BLaER1 (cell line): ENCODE results near the gene APOL1.
A peak's percentile ranks its signal among the peaks of the same experiment; 100 is the strongest.

Experiments
- H3K27ac ChIP-seq: shearing (Covaris generic); formaldehyde crosslinking; 2 replicates; pipeline ENCODE4 v1.8.1; 2022
- H3K27me3 ChIP-seq: shearing (Covaris generic); formaldehyde crosslinking; 2 replicates; pipeline ENCODE4 v1.8.1; 2022
- H3K36me3 ChIP-seq: shearing (Covaris generic); formaldehyde crosslinking; 2 replicates; pipeline ENCODE4 v1.8.1; 2022
- H3K4me1 ChIP-seq: shearing (Covaris generic); formaldehyde crosslinking; 2 replicates; pipeline ENCODE4 v1.8.1; 2022
- H3K4me2 ChIP-seq: shearing (Covaris generic); formaldehyde crosslinking; 2 replicates; pipeline ENCODE4 v1.8.1; 2022
- H3K4me3 ChIP-seq: shearing (Covaris generic); formaldehyde crosslinking; 2 replicates; pipeline ENCODE4 v1.8.1; 2022
- H3K9ac ChIP-seq: shearing (Covaris generic); formaldehyde crosslinking; 2 replicates; pipeline ENCODE4 v1.8.1; 2022
- H3K9me3 ChIP-seq: shearing (Covaris generic); formaldehyde crosslinking; 2 replicates; pipeline ENCODE4 v1.8.1; 2022
- H4K20me1 ChIP-seq: shearing (Covaris generic); formaldehyde crosslinking; 2 replicates; pipeline ENCODE4 v1.8.1; 2022
- Cebpa-rat ChIP-seq: shearing (Covaris generic); IDR thresholded peaks from 2 replicates; pipeline ENCODE4 v1.8.1; 2022

APOL1 gene

DNA sequence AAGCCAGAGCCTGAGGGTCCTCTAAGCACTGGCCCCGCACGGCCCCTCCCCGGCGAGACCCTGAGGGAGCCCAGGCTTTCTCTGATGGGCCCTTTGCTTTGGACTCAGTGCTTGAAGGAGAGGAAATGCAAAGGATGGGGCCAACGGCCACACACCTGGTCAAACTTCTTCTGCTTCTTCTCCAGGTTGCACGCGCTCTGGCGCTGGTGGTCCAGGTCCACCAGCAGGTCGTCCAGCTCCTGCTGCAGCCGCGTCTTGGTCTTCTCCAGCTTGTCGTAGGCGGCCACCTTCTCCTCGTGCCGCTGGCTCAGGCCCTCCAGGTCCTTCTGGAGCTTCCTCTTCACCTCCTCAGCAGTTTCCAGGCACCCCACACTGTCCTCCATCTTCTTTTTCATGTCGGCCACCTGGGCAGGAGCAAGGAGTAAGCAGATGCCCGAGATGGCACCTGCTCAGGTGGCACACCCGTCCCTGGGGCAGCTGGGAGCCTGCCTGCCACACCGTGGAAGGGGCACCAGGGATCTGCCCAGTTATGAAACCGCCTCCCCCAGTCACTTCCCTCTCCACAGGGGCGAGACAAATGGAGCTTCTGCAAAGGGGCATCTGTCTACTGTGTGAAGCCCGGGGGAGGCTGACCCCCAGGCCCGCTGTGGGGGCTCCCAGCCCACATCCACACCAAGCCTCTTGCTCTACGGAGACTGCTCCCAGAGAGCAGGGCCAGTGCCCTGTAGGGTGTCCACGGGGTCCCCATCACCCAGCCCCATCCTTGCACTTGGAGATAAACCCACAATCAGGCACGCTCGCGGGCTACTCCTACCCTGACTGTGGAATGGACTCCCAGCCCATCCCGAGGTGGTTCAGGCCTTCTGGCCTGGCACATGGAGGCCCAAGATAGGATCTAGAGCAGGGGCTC, 39.2 kb downstream of the APOL1 start:
- H3K4me1 ChIP-seq, result peaks cover 28% of the 10 kb centered on the region
- peaks cover 54% of the 10 kb centered on the region for H3K9me3 ChIP-seq
- no peak overlapping the region for H3K27ac ChIP-seq
- H3K4me3 ChIP-seq, result no peak overlapping the region
- no peak for TF ChIP-seq Cebpa-rat
- H3K4me2 ChIP-seq, result no peak overlapping the region
- H3K9ac ChIP-seq, result no peak overlapping the region
- no peaks in the 10 kb centered on the region; the same call in 1 of the 2 replicates for H3K27me3 ChIP-seq
- H3K36me3 ChIP-seq, result peaks cover 95% of the 10 kb centered on the region
- H4K20me1 ChIP-seq, result peaks cover 61% of the 10 kb centered on the region

DNA sequence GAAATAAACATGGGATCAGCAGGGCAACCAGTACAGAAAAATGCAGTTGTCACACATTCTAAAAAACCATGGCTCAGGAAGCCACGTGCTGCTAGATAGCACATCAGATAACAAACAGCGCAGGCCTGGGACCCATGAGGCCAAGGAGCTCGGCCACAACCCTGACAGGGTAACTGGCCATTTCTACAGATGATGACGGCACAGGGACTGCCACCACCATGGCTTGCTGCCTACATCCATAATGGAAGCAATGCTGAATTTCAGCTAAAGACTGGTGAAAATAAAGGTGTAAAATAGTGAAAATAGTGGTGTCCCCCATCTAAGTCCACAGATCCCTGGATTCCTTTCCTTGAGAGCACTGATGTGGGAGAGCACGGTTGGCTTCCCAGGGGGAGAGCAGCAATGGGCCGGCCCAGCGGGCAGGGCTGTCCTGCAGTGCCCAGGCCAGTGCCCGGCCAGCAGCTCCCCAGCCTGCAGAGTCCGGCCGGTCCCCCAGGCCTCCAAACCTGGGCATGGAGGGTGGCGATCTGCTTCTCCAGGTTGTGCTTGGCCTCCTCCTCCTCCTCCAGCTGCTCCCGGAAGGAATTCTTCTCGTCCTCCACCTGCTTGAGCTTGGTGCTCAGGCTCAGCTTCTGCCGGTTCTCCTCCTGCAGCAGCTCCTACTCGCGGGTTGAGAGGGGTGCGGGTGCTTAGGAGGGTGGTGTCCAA, 40.0 kb downstream of the APOL1 start:
- Histone ChIP-seq H3K27ac (no peak overlapping the region), H3K4me3 (no peak overlapping the region), H3K36me3 (peaks cover 95% of the 10 kb centered on the region), H3K9ac (no peak overlapping the region), H3K4me2 (no peak overlapping the region), H3K9me3 (peaks cover 54% of the 10 kb centered on the region), H4K20me1 (peaks cover 59% of the 10 kb centered on the region), H3K27me3 (no peaks in the 10 kb centered on the region; the same call in 1 of the 2 replicates), H3K4me1 (peaks cover 19% of the 10 kb centered on the region)
- no peak for TF ChIP-seq Cebpa-rat

DNA sequence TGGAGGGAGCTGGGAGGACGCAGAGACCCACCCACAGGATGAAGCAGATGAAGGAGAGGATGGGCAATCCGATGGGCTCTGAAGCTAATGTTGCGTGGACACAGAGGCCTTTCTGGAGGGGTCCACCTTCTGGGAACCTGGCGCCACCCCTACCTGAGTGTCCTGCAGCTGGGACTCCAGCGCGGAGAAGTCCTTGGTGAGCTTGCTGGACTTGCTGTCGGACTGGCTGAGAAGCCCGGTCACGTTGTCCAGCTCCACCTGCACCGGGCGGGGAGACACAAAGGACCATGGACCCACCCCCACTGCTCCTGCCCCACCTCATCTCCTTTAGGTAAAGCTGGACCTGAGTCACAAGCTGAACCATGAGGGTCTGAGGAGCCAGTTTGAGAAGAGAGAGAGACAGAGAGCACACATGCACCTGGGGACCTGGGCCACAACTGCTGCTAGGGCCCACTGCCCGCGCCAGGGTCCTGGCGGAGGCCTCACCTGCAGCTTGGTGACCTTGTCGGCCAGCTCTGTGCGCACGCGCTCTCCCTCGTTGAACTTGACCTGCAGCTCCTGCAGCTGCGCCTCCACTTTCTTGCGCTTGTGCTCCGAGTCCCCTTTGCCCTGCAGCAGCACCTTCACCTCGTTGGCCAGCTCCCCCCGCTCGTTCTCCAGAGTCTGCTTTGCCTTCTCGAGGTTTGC, 40.8 kb downstream of the APOL1 start:
- Histone ChIP-seq H3K9ac (no peak overlapping the region), H3K27me3 (no peaks in the 10 kb centered on the region; the same call in 1 of the 2 replicates), H3K4me1 (peaks cover 14% of the 10 kb centered on the region), H3K4me2 (no peak overlapping the region), H3K36me3 (peaks cover 95% of the 10 kb centered on the region), H3K4me3 (no peak overlapping the region), H3K27ac (no peak overlapping the region), H3K9me3 (peaks cover 54% of the 10 kb centered on the region), H4K20me1 (peaks cover 59% of the 10 kb centered on the region)
- TF ChIP-seq Cebpa-rat, result no peak

DNA sequence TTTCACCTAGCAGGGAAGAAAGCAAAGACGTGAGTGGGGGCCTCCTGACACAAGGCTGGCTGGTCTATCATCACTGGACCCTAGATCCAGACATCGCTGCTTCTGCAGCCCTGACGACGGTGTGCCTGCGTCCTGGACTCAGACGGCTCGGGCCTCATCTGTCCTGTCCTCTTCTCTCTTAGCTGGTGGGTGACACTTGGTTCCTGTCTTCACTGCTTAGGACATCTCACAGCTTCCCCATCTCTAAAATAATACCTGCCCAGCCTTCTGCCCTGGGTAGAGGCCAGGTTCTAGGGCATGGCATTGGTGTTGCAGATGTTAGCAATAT, 41.3 kb downstream of the APOL1 start:
- Histone ChIP-seq H3K9me3 (peaks cover 54% of the 10 kb centered on the region), H3K4me1 (peaks cover 14% of the 10 kb centered on the region), H3K9ac (no peak overlapping the region), H4K20me1 (peaks cover 59% of the 10 kb centered on the region), H3K4me2 (no peak overlapping the region), H3K36me3 (peaks cover 95% of the 10 kb centered on the region), H3K4me3 (no peak overlapping the region), H3K27ac (no peak overlapping the region), H3K27me3 (no peaks in the 10 kb centered on the region; the same call in 1 of the 2 replicates)
- TF ChIP-seq Cebpa-rat, result no peak

DNA sequence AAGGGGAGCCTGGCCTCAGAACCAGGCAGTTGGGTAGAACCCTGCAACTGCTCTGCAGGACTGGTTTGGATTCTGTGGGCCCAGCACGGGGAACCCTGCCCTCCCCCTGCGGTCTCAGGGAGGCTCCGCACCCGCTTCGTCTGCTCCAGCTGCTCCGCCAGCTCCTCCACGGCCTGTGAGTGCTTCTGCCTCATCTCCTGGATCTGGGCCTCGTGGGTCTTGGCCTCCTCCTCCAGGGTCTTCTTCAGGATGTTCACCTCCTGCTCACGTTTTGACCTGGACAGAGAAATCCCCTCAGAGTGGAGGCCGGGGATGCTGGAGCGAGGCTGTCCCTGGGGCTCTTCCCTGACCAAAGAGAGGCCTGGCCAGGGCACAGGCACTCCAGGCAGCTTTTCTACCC, 41.9 kb downstream of the APOL1 start:
- Histone ChIP-seq H3K9me3 (peaks cover 54% of the 10 kb centered on the region), H3K9ac (no peak overlapping the region), H3K4me2 (no peak overlapping the region), H3K36me3 (peaks cover 95% of the 10 kb centered on the region), H3K4me3 (peak overlapping the region; percentile 14; the same call in 1 of the 2 replicates), H3K27me3 (no peaks in the 10 kb centered on the region; the same call in 1 of the 2 replicates), H3K27ac (no peak overlapping the region), H3K4me1 (peaks cover 14% of the 10 kb centered on the region), H4K20me1 (peaks cover 59% of the 10 kb centered on the region)
- TF ChIP-seq Cebpa-rat, result no peak

DNA sequence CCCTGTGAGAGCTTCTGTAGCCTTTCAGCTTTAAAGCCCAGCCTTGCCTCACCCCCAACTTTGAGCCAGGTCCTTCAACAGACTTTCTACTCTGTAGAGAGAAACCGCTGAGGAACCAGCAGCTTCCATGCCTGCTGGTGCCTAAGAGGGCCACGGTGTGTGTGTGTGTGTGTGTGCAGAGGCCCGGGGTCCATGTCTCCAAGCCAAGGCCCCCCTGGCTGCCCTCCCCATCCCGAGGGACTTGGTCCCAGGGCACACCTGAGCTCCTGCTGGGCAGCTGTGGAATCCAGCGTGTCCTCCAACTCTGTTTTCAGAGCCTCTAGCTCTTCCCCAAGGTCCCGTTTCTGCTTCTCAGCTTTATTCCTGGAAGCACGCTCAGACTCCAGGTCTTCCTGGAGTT, 42.3 kb downstream of the APOL1 start:
- peak overlapping the region; percentile 14; the same call in 1 of the 2 replicates for H3K4me3 ChIP-seq
- H3K4me2 ChIP-seq, result no peak overlapping the region
- peaks cover 54% of the 10 kb centered on the region for H3K9me3 ChIP-seq
- H3K36me3 ChIP-seq, result peaks cover 96% of the 10 kb centered on the region
- peaks cover 63% of the 10 kb centered on the region for H4K20me1 ChIP-seq
- H3K27ac ChIP-seq, result no peak overlapping the region
- no peak for TF ChIP-seq Cebpa-rat
- H3K9ac ChIP-seq, result no peak overlapping the region
- H3K4me1 ChIP-seq, result peaks cover 18% of the 10 kb centered on the region
- no peaks in the 10 kb centered on the region; the same call in 1 of the 2 replicates for H3K27me3 ChIP-seq

DNA sequence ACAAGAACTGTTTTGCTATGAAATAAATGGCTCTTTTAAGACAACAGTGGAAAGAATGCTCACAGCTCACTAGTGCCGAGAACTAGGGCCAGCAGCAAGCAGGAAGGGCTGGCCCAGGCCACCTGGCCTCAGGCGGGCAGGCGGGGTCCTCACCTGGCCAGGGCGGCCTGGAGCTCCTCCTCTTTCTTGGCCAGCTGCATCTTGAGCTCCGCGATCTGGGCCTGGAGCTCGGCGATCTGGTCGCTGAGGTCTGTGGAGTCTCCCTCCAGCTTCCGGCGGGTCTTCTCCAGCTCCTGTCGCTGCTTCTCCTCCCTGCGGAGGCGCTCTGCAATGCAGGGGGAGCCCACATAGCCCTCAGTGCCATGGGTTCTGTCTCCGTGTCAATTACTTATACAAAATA, 43.8 kb downstream of the APOL1 start:
- H3K4me2 ChIP-seq, result no peak overlapping the region
- H3K27me3 ChIP-seq, result no peaks in the 10 kb centered on the region; the same call in 1 of the 2 replicates
- peaks cover 32% of the 10 kb centered on the region for H3K4me1 ChIP-seq
- TF ChIP-seq Cebpa-rat, result no peak
- no peak overlapping the region for H3K4me3 ChIP-seq
- H4K20me1 ChIP-seq, result peaks cover 75% of the 10 kb centered on the region
- peaks cover 100% of the 10 kb centered on the region for H3K36me3 ChIP-seq
- H3K9ac ChIP-seq, result no peak overlapping the region
- H3K9me3 ChIP-seq, result peaks cover 50% of the 10 kb centered on the region
- H3K27ac ChIP-seq, result no peak overlapping the region

DNA sequence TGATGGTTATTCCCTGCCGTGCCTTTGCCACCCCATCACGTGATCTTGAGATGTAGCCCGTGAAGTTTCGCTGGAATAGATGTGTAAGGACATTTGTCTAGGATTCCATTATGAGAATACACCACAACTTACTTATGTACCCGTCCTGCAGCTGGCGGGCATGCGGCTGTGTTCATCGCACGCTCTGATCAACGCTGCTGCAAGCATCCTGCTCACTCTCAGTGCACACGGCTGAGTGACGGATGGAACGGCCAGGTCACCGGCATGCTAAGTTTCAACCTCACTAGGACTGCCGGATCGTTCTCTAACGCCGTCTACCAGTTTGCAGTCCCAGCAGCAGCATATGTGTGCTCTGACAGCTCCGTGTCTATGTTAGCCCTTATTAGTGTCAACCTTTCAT, 44.6 kb downstream of the APOL1 start:
- Histone ChIP-seq H3K4me1 (peaks cover 41% of the 10 kb centered on the region), H3K4me2 (no peak overlapping the region), H3K4me3 (no peak overlapping the region), H3K9me3 (peaks cover 42% of the 10 kb centered on the region), H3K27ac (no peak overlapping the region), H3K9ac (no peak overlapping the region), H3K36me3 (peaks cover 100% of the 10 kb centered on the region), H4K20me1 (peaks cover 75% of the 10 kb centered on the region), H3K27me3 (no peaks in the 10 kb centered on the region; the same call in 1 of the 2 replicates)
- TF ChIP-seq Cebpa-rat, result no peak

DNA sequence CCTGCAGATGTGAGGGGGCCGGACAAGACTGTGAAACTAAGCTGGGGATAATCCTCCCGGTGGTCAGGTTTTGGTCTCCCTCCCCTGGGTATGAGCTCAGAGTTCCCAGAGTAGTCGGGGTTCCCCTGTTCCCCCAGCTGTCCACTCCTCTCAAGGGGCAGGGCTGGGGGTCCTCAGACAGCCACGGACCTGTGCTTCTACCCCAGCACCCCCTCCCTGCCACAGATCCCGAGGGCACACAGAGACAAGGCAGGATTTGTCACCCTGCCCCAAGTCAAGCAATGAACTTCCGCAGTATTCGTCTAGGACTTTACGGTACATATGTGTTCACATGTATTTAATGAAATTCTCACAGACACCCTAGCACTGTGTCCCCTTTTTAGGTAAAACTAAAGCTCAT, 45.2 kb downstream of the APOL1 start:
- Histone ChIP-seq H3K27ac (peak overlapping the region; percentile 20; the same call in 1 of the 2 replicates), H3K4me1 (peaks cover 47% of the 10 kb centered on the region), H3K9me3 (peaks cover 36% of the 10 kb centered on the region), H4K20me1 (peaks cover 75% of the 10 kb centered on the region), H3K27me3 (no peaks in the 10 kb centered on the region; the same call in 1 of the 2 replicates), H3K4me2 (no peak overlapping the region), H3K9ac (no peak overlapping the region), H3K4me3 (no peak overlapping the region), H3K36me3 (peaks cover 100% of the 10 kb centered on the region)
- TF ChIP-seq Cebpa-rat, result no peak
